H1 (cell line): ENCODE measurements around the gene UBE3C. TPM values are rescaled to one million over a fixed set of nuclear protein-coding genes. Genes with fewer than 3 reads are reported as not detected.

Experiments
- CTBP2 ChIP-seq: IDR thresholded peaks from 2 replicates; pipeline ENCODE4 v1.7.0; 2011; ENCODE audit warnings: borderline replicate concordance, mild to moderate bottlenecking, moderate library complexity, mixed read lengths, low read length; ENCODE audit not compliant: insufficient read depth, insufficient read length
- GTF2F1 ChIP-seq: IDR thresholded peaks from 2 replicates; pipeline ENCODE4 v1.6.1; 2012; ENCODE audit warnings: low read depth, low read length, improper control_type of control experiment, borderline replicate concordance
- RBBP5 ChIP-seq: IDR thresholded peaks from 2 replicates; pipeline ENCODE4 v1.7.1; 2012; ENCODE audit warnings: low read depth, mild to moderate bottlenecking, inconsistent platforms, low read length, moderate library complexity, borderline replicate concordance
- polyA plus RNA-seq, 7 experiments: library from polyadenylated mRNA; depleted of rRNA in 3 of 7; stranded (reverse) in 5 of 7; unstranded in 2 of 7; fragments of >200 nt in 5 of 7; fragments of 200-250 nt in 2 of 7; gene quantifications; 1 replicate in 5 of 7; 2 replicates in 1 of 7; 4 replicates in 1 of 7; pipeline versions ENCODE4 v1.2.1 to v1.2.3, GENCODE V29; 2011 to 2013; ENCODE audit warnings: missing spikeins in 2 of 7, mixed read lengths in 2 of 7
- total RNA-seq: library from RNA; stranded (reverse); fragmentation: NEBNext Ultra II Directional; extraction: Animal tissue kit (Norgen Biotek cat#: 25700); gene quantifications from 2 replicates; pipeline ENCODE4 v1.2.1, GENCODE V29; 2021
- TF ChIP-seq, protein P1 (sequence below): fragments of 300-600 bp; sonication (generic); IDR thresholded peaks from 2 replicates; pipeline ENCODE4 v1.7.1; 2012; ENCODE audit warnings: low read length, moderate library complexity, mild to moderate bottlenecking, inconsistent platforms; ENCODE audit not compliant: insufficient replicate concordance
- TF ChIP-seq, protein P2 (sequence below): IDR thresholded peaks from 2 replicates; pipeline ENCODE4 v1.6.1; 2012; ENCODE audit warnings: low read length, inconsistent platforms

UBE3C gene
- total and polyA plus RNA-seq, 2 of the 8 experiments (the other 6 are each of a cell fraction or from before 2014, with no cell fraction given), result 32.0 to 54.1 TPM

GRCh38 chr7:157313645-157314044 lies 174.9 kb downstream of the UBE3C start (continued):
- TF ChIP-seq, protein P1, sequence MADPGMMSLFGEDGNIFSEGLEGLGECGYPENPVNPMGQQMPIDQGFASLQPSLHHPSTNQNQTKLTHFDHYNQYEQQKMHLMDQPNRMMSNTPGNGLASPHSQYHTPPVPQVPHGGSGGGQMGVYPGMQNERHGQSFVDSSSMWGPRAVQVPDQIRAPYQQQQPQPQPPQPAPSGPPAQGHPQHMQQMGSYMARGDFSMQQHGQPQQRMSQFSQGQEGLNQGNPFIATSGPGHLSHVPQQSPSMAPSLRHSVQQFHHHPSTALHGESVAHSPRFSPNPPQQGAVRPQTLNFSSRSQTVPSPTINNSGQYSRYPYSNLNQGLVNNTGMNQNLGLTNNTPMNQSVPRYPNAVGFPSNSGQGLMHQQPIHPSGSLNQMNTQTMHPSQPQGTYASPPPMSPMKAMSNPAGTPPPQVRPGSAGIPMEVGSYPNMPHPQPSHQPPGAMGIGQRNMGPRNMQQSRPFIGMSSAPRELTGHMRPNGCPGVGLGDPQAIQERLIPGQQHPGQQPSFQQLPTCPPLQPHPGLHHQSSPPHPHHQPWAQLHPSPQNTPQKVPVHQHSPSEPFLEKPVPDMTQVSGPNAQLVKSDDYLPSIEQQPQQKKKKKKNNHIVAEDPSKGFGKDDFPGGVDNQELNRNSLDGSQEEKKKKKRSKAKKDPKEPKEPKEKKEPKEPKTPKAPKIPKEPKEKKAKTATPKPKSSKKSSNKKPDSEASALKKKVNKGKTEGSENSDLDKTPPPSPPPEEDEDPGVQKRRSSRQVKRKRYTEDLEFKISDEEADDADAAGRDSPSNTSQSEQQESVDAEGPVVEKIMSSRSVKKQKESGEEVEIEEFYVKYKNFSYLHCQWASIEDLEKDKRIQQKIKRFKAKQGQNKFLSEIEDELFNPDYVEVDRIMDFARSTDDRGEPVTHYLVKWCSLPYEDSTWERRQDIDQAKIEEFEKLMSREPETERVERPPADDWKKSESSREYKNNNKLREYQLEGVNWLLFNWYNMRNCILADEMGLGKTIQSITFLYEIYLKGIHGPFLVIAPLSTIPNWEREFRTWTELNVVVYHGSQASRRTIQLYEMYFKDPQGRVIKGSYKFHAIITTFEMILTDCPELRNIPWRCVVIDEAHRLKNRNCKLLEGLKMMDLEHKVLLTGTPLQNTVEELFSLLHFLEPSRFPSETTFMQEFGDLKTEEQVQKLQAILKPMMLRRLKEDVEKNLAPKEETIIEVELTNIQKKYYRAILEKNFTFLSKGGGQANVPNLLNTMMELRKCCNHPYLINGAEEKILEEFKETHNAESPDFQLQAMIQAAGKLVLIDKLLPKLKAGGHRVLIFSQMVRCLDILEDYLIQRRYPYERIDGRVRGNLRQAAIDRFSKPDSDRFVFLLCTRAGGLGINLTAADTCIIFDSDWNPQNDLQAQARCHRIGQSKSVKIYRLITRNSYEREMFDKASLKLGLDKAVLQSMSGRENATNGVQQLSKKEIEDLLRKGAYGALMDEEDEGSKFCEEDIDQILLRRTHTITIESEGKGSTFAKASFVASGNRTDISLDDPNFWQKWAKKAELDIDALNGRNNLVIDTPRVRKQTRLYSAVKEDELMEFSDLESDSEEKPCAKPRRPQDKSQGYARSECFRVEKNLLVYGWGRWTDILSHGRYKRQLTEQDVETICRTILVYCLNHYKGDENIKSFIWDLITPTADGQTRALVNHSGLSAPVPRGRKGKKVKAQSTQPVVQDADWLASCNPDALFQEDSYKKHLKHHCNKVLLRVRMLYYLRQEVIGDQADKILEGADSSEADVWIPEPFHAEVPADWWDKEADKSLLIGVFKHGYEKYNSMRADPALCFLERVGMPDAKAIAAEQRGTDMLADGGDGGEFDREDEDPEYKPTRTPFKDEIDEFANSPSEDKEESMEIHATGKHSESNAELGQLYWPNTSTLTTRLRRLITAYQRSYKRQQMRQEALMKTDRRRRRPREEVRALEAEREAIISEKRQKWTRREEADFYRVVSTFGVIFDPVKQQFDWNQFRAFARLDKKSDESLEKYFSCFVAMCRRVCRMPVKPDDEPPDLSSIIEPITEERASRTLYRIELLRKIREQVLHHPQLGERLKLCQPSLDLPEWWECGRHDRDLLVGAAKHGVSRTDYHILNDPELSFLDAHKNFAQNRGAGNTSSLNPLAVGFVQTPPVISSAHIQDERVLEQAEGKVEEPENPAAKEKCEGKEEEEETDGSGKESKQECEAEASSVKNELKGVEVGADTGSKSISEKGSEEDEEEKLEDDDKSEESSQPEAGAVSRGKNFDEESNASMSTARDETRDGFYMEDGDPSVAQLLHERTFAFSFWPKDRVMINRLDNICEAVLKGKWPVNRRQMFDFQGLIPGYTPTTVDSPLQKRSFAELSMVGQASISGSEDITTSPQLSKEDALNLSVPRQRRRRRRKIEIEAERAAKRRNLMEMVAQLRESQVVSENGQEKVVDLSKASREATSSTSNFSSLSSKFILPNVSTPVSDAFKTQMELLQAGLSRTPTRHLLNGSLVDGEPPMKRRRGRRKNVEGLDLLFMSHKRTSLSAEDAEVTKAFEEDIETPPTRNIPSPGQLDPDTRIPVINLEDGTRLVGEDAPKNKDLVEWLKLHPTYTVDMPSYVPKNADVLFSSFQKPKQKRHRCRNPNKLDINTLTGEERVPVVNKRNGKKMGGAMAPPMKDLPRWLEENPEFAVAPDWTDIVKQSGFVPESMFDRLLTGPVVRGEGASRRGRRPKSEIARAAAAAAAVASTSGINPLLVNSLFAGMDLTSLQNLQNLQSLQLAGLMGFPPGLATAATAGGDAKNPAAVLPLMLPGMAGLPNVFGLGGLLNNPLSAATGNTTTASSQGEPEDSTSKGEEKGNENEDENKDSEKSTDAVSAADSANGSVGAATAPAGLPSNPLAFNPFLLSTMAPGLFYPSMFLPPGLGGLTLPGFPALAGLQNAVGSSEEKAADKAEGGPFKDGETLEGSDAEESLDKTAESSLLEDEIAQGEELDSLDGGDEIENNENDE, result no peak
- TF ChIP-seq CTBP2, result no peak
- no peak for TF ChIP-seq RBBP5
- TF ChIP-seq, protein P2, sequence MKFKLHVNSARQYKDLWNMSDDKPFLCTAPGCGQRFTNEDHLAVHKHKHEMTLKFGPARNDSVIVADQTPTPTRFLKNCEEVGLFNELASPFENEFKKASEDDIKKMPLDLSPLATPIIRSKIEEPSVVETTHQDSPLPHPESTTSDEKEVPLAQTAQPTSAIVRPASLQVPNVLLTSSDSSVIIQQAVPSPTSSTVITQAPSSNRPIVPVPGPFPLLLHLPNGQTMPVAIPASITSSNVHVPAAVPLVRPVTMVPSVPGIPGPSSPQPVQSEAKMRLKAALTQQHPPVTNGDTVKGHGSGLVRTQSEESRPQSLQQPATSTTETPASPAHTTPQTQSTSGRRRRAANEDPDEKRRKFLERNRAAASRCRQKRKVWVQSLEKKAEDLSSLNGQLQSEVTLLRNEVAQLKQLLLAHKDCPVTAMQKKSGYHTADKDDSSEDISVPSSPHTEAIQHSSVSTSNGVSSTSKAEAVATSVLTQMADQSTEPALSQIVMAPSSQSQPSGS, result no peak
- TF ChIP-seq GTF2F1, result no peak
